GM12865 (cell line): ENCODE results near the gene SUSD4.

Source experiments
- DNase-seq: peaks from one replicate; pipeline ENCODE4 v3.0.0; 2010; ENCODE audit warnings: low read depth
- H3K4me3 ChIP-seq: 2 replicates; pipeline ENCODE4 v1.5.1; 2011; ENCODE audit warnings: mild to moderate bottlenecking, low read depth, low read length, control low read depth
- TF ChIP-seq, protein P1 (sequence below): IDR thresholded peaks from 2 replicates; pipeline ENCODE4 v1.5.1; 2011; ENCODE audit warnings: low read length, control low read depth, low read depth, inconsistent platforms; ENCODE audit not compliant: insufficient read depth; ENCODE audit errors: missing control alignments

SUSD4 gene

DNA sequence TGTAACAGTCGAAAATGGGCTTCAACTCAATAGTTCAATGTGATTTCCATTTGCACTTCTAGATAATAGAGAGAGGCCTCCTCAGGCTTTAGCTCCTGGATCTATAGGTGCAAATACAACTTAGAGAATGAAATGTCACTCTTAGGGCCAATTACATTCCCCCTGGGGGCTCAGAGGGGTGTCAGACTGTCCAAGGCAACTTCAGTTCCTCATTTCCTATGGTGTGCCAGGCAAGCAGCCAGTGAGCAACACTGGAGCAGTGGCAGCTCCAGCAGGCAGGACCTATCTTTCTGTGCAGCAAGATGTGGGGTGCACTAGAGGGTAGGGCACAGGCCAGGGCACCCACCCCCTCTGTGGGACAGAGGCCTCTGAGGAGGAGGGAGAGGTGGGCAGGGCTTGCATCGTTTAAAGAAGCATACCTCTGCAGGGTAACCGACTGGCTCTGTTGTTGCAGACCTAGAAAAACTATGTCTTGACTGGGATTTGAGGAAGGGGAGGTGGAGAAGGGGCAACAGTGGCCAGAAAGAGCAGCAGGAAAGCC is 97.3 kb downstream of the SUSD4 start:
- no peak for DNase-seq
- TF ChIP-seq, protein P1, sequence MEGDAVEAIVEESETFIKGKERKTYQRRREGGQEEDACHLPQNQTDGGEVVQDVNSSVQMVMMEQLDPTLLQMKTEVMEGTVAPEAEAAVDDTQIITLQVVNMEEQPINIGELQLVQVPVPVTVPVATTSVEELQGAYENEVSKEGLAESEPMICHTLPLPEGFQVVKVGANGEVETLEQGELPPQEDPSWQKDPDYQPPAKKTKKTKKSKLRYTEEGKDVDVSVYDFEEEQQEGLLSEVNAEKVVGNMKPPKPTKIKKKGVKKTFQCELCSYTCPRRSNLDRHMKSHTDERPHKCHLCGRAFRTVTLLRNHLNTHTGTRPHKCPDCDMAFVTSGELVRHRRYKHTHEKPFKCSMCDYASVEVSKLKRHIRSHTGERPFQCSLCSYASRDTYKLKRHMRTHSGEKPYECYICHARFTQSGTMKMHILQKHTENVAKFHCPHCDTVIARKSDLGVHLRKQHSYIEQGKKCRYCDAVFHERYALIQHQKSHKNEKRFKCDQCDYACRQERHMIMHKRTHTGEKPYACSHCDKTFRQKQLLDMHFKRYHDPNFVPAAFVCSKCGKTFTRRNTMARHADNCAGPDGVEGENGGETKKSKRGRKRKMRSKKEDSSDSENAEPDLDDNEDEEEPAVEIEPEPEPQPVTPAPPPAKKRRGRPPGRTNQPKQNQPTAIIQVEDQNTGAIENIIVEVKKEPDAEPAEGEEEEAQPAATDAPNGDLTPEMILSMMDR, result no peak
- H3K4me3 ChIP-seq, result no peak overlapping the region

DNA sequence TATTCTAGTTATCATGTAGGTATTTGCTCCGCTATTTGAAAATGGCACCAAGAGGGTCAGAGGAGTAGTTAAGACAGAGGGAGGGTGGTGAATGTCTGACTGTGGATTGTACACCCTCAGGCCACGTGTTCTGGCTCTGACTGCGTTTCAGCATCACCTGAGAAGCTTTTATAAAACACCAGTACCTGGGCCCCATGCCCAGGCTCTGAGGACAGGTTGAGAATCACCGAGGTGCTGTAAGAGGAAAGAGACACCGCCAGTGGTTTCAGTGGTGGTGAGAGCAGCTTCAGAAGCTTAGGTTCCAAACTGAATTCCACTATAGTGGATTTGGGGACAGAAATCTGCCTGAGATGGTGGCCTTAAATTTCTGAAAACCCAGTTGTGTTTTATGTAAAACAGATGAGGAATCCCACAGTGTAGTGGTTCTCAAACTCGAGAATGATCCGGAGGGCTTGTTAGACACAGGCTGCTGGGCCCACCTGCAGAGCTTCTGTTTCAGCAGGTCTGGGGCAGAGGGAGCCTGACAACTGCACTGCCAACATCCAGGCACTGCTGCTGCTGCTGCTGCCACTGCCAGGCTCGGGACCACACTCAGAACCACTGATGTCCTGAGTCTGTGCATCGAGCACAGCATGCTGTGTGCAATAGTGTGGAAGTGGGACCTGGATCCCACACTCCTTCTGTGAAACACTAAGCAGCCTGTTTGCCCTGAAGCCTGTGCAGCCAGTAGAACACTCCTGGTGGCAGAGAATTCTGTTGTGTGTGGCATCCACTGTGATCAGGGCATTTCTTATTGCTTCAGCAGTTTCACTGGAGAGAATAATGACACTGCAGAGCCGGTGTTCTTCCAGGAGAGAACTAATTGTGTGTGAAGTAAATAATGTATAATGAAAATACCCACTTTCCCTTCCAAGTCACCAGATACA is 98.7 kb downstream of the SUSD4 start:
- H3K4me3 ChIP-seq, result no peak overlapping the region
- no peak for DNase-seq
- TF ChIP-seq, protein P1, result no peak

DNA sequence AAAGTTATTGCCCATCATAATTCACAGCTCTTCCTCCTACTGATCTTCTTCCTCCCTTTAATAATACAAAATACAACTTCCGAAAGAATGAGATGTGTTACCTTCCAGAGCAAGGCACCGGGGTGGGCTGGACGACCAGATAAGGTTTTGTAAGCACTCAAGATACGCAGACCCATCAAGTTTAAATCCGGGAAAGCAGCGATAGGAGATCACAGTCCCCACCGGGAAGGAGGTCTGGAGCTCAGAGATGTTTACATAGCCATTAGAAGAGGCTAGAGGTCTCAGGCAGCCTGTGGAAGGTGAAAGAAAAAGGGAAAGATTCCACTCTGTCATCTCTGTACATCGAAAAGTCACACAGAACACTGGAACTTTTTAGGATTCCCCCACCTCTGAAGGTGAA is 99.4 kb downstream of the SUSD4 start:
- no peak overlapping the region for H3K4me3 ChIP-seq
- DNase-seq, result no peak
- TF ChIP-seq, protein P1, result no peak

DNA sequence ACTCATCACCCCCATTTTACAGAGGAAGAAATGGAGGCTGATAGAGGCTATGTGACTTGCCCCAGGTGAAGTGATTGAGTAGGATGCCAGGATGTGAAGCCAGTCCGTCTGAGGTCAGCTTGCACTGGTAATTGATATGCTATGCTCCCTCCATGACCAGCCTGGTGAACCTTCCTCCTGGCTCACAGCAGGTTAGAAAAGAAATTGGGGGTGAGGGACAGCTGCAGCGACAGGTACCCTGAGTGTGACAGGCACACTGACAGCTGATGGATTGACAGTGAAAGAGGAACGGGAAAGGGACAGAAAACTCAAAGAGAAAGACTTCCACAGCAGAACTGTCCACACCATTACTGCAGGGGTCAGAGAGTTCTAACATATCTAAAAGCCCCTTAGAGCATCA is 102.1 kb downstream of the SUSD4 start:
- no peak overlapping the region for H3K4me3 ChIP-seq
- no peak for DNase-seq
- TF ChIP-seq, protein P1, result no peak

DNA sequence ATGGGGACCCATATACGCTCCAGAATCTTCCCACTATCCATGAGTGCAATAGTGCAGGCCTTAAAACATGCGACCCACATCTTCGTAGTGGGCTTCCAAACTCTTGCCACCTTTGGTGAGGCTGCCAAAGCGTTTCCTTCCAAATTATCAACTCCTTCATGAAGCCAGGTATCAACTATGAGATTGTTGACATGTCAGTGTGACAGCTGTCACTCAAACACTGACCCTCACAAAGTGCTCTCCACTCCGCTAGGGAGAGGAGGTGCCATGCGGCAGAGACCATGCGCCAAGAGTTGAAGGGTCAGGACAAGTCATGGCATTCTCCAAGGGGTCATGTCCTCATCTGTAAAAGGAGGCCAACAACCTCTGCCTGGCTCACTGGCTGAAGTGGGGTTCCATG is 103.3 kb downstream of the SUSD4 start:
- no peak for DNase-seq
- TF ChIP-seq, protein P1, result no peak
- H3K4me3 ChIP-seq, result no peak overlapping the region

DNA sequence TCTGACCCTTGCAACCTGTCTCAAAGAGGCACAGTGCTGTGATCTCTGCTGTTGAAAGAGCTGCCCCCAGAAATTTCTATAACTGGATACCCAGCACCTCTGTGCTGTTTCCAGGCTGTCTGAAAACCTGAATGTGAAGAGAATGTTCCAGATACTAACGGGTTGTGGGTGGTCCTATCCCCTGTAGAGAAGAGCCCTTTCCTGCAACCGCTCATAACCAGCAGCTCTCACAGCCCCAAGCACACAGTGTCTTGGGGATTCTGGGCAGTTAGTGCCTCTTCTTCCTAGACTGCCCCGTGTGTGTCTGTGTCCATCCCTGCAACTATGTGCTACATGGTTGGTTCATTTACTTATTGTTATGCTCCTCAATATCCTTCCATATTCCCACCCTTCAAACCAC is 104.5 kb downstream of the SUSD4 start:
- H3K4me3 ChIP-seq, result no peak overlapping the region
- TF ChIP-seq, protein P1, result no peak
- no peak for DNase-seq
